Renal pelvis (tissue), 4 donors: Measurements from ENCODE around the gene SNX9. TPM values are rescaled to one million over a fixed set of nuclear protein-coding genes. Genes with fewer than 3 reads are reported as not detected.
A peak's percentile ranks its signal among the peaks of the same experiment; 100 is the strongest.

ENCODE experiments used
- DNase-seq: peaks from one replicate; pipeline ENCODE4 v3.0.0-alpha.2; 2013
- polyA plus RNA-seq, 3 donors: library from polyadenylated mRNA; unstranded; fragments of 120-200 nt; gene quantifications; one replicate each; pipeline ENCODE4 v1.2.1, GENCODE V29; 2013; ENCODE audit not compliant: insufficient read length in 3 of 3

Gene SNX9
- polyA plus RNA-seq, 3 donors: 39.9 to 41.4 (median 41.0) TPM

GRCh38 chr6:157977176-157977804 lies 154.2 kb downstream of the SNX9 start:
- no peak for DNase-seq

- no peak for DNase-seq
These were observed 155.2 kb downstream of the SNX9 start for GRCh38 chr6:157978021-157978783.

GRCh38 chr6:157980288-157981131 lies 157.5 kb downstream of the SNX9 start:
- no peak for DNase-seq

GRCh38 chr6:157981132-157981394 lies 158.0 kb downstream of the SNX9 start:
- no peak for DNase-seq

- DNase-seq: peak; percentile 79
These were observed 158.5 kb downstream of the SNX9 start, which contains the start of gene SYNJ2 for GRCh38 chr6:157981395-157982101. SYNJ2 (plus strand) TSS chr6:157981863; CDS start chr6:157981962, 99 bp downstream.

- DNase-seq: no peak
These were observed 159.1 kb downstream of the SNX9 start for GRCh38 chr6:157982102-157982562.

GRCh38 chr6:157982563-157983405 lies 159.7 kb downstream of the SNX9 start:
- DNase-seq: no peak

- no peak for DNase-seq
These were observed 160.5 kb downstream of the SNX9 start for GRCh38 chr6:157983406-157984119.

GRCh38 chr6:157984128-157984527 lies 161.1 kb downstream of the SNX9 start:
- no peak for DNase-seq

GRCh38 chr6:157984686-157985225 lies 161.7 kb downstream of the SNX9 start:
- no peak for DNase-seq

- no peak for DNase-seq
These were observed 162.5 kb downstream of the SNX9 start for GRCh38 chr6:157985378-157986155.

GRCh38 chr6:157987788-157988699 lies 165.0 kb downstream of the SNX9 start:
- DNase-seq: no peak

- DNase-seq: no peak
These were observed 165.6 kb downstream of the SNX9 start for GRCh38 chr6:157988700-157989063.

- DNase-seq: no peak
These were observed 166.7 kb downstream of the SNX9 start for GRCh38 chr6:157989541-157990289.

GRCh38 chr6:157990321-157991066 lies 167.4 kb downstream of the SNX9 start:
- DNase-seq: no peak

GRCh38 chr6:157991067-157991432 lies 168.0 kb downstream of the SNX9 start:
- no peak for DNase-seq

GRCh38 chr6:157993076-157993475 lies 170.0 kb downstream of the SNX9 start:
- DNase-seq: no peak
